ENCODE measurements around the gene PRKN.
A peak's percentile ranks its signal among the peaks of the same experiment; 100 is the strongest.

The PRKN gene

DNA sequence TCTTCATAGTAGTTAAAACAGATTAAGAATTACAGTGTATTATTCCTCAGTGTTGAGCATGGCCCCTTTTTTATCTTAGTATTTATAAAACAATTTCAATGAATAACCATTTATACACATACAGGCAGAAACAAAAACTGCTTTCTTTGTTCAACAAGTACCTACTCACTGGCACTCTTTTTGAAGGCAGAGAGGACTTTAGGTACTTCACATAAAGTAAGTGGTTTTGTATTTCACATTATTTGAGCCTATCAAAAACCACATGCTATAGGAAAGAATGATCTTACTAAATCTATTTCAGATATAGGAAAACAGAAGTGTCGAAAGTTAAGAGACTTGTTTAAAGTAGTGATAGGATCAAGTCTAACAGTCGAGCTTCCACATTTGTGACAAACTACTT lies 73.8 kb downstream of the PRKN start:
- Histone ChIP-seq H3K4me3 (ENCODE audit: insufficient read depth in 1 of 2, low read depth in 1 of 2, low read length in 2 of 2) (no peak overlapping the region), H2BK5ac (ENCODE audit: low read depth, low read length, poor library complexity, severe bottlenecking) (no peak overlapping the region), H3K27me3 (ENCODE audit: control insufficient read depth in 1 of 2, insufficient read depth in 1 of 2, low read length in 2 of 2) (no peaks in the 10 kb centered on the region), H3K4me2 (ENCODE audit: low read length, poor library complexity, severe bottlenecking) (no peak overlapping the region), H4K8ac (ENCODE audit: low read length) (no peak overlapping the region), H2AK5ac (ENCODE audit: low read length, severe bottlenecking) (no peak overlapping the region), H3K36me3 (ENCODE audit: control insufficient read depth in 1 of 2, insufficient read depth in 2 of 2, low read depth in 1 of 2, low read length in 2 of 2) (no peaks in the 10 kb centered on the region), H3K14ac (ENCODE audit: low read length in 2 of 2) (no peak overlapping the region), H4K91ac (ENCODE audit: low read length) (no peak overlapping the region), H2BK15ac (ENCODE audit: low read depth, poor library complexity, severe bottlenecking) (no peak overlapping the region), H3K4ac (ENCODE audit: low read depth in 1 of 2, low read length in 2 of 2) (no peak overlapping the region), H3K79me1 (replicated peaks; ENCODE audit: low read length, poor library complexity, severe bottlenecking) (no peaks in the 10 kb centered on the region), H2BK12ac (ENCODE audit: low read length in 2 of 2) (no peak overlapping the region), H2BK120ac (ENCODE audit: low read depth, low read length) (no peak overlapping the region), H3K4me1 (ENCODE audit: control insufficient read depth, insufficient read depth, low read depth, low read length) (no peaks in the 10 kb centered on the region), H3K18ac (ENCODE audit: low read depth in 1 of 2, low read length in 2 of 2) (no peak overlapping the region), H3K9ac (ENCODE audit: low read length) (no peak overlapping the region), H3K23ac (ENCODE audit: low read length in 2 of 2) (no peak overlapping the region), H3K9me3 (ENCODE audit: control insufficient read depth, low read length) (no peaks in the 10 kb centered on the region), H2AFZ (ENCODE audit: low read depth, low read length) (no peak overlapping the region), H3K27ac (ENCODE audit: low read length, poor library complexity, severe bottlenecking) (no peak overlapping the region)
- WGBS, result no CpG with 5 or more reads among the region's 2 CpGs
- DNase-seq, result no peak

DNA sequence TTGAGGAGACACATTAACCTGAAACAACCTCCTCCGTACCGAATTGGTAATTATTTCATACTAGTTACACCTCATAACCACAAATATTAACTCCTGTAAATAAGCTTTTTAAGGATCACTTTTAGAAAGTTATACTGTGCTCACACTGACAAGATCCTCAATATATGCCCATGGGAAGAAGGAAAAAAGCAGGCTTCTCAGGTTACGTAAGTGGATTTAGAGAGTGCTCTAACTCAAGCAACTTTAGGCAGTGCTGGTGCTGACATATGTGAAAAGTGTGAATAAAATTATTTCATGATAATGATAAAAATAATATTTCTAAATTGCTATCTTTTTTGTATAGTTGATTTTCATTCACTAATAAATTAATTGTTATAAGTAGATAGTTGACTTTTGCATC lies 76.1 kb downstream of the PRKN start:
- no peak overlapping the region for H2AK5ac ChIP-seq (ENCODE audit: low read length, severe bottlenecking)
- no peak overlapping the region for H2BK15ac ChIP-seq (ENCODE audit: low read depth, poor library complexity, severe bottlenecking)
- no peak overlapping the region for H3K9ac ChIP-seq (ENCODE audit: low read length)
- no peak overlapping the region for H2AFZ ChIP-seq (ENCODE audit: low read depth, low read length)
- H4K8ac ChIP-seq (ENCODE audit: low read length), result no peak overlapping the region
- no peaks in the 10 kb centered on the region for H3K27me3 ChIP-seq (ENCODE audit: control insufficient read depth in 1 of 2, insufficient read depth in 1 of 2, low read length in 2 of 2)
- no peaks in the 10 kb centered on the region for H3K4me1 ChIP-seq (ENCODE audit: control insufficient read depth, insufficient read depth, low read depth, low read length)
- no peak overlapping the region for H3K4me2 ChIP-seq (ENCODE audit: low read length, poor library complexity, severe bottlenecking)
- H3K23ac ChIP-seq (ENCODE audit: low read length in 2 of 2), result no peak overlapping the region
- H4K91ac ChIP-seq (ENCODE audit: low read length), result no peak overlapping the region
- no peaks in the 10 kb centered on the region for H3K36me3 ChIP-seq (ENCODE audit: control insufficient read depth in 1 of 2, insufficient read depth in 2 of 2, low read depth in 1 of 2, low read length in 2 of 2)
- H3K14ac ChIP-seq (ENCODE audit: low read length in 2 of 2), result no peak overlapping the region
- no peak overlapping the region for H2BK5ac ChIP-seq (ENCODE audit: low read depth, low read length, poor library complexity, severe bottlenecking)
- WGBS, result 75% methylated on average over 2 of the region's 3 CpGs
- H3K79me1 ChIP-seq (replicated peaks; ENCODE audit: low read length, poor library complexity, severe bottlenecking), result no peaks in the 10 kb centered on the region
- H3K27ac ChIP-seq (ENCODE audit: low read length, poor library complexity, severe bottlenecking), result no peak overlapping the region
- DNase-seq, result no peak
- H2BK12ac ChIP-seq (ENCODE audit: low read length in 2 of 2), result no peak overlapping the region
- no peaks in the 10 kb centered on the region for H3K9me3 ChIP-seq (ENCODE audit: control insufficient read depth, low read length)
- H3K4me3 ChIP-seq (ENCODE audit: insufficient read depth in 1 of 2, low read depth in 1 of 2, low read length in 2 of 2), result no peak overlapping the region
- H3K18ac ChIP-seq (ENCODE audit: low read depth in 1 of 2, low read length in 2 of 2), result no peak overlapping the region
- no peak overlapping the region for H3K4ac ChIP-seq (ENCODE audit: low read depth in 1 of 2, low read length in 2 of 2)
- H2BK120ac ChIP-seq (ENCODE audit: low read depth, low read length), result no peak overlapping the region

DNA sequence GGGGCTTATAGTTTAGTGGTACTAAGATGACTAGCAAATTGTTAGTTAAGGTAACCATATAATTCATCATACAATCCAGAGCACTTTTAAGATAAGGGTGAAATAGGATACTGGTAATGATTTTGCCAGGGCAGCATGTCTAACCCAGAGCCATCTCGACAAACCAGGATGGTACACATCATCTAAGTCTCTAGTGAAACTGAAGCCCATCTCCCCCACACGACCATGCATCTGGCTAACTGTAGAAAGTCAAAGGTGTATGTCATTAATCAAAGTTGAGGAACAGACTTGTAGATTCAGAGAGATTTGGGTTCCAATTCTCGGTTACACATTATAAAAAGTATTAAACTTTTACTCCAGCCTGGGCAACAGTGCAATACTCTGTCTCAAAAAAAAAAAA lies 78.3 kb downstream of the PRKN start:
- no peak overlapping the region for H2BK12ac ChIP-seq (ENCODE audit: low read length in 2 of 2)
- no peak overlapping the region for H2AK5ac ChIP-seq (ENCODE audit: low read length, severe bottlenecking)
- no peak overlapping the region for H2BK15ac ChIP-seq (ENCODE audit: low read depth, poor library complexity, severe bottlenecking)
- no peak overlapping the region for H2BK5ac ChIP-seq (ENCODE audit: low read depth, low read length, poor library complexity, severe bottlenecking)
- H3K9me3 ChIP-seq (ENCODE audit: control insufficient read depth, low read length), result no peaks in the 10 kb centered on the region
- H3K23ac ChIP-seq (ENCODE audit: low read length in 2 of 2), result no peak overlapping the region
- no peaks in the 10 kb centered on the region for H3K27me3 ChIP-seq (ENCODE audit: control insufficient read depth in 1 of 2, insufficient read depth in 1 of 2, low read length in 2 of 2)
- H3K36me3 ChIP-seq (ENCODE audit: control insufficient read depth in 1 of 2, insufficient read depth in 2 of 2, low read depth in 1 of 2, low read length in 2 of 2), result no peaks in the 10 kb centered on the region
- H2BK120ac ChIP-seq (ENCODE audit: low read depth, low read length), result no peak overlapping the region
- no peaks in the 10 kb centered on the region for H3K4me1 ChIP-seq (ENCODE audit: control insufficient read depth, insufficient read depth, low read depth, low read length)
- H3K4ac ChIP-seq (ENCODE audit: low read depth in 1 of 2, low read length in 2 of 2), result no peak overlapping the region
- no peak overlapping the region for H3K18ac ChIP-seq (ENCODE audit: low read depth in 1 of 2, low read length in 2 of 2)
- no peak overlapping the region for H4K8ac ChIP-seq (ENCODE audit: low read length)
- H3K4me2 ChIP-seq (ENCODE audit: low read length, poor library complexity, severe bottlenecking), result no peak overlapping the region
- no peak overlapping the region for H3K4me3 ChIP-seq (ENCODE audit: insufficient read depth in 1 of 2, low read depth in 1 of 2, low read length in 2 of 2)
- no peak overlapping the region for H3K27ac ChIP-seq (ENCODE audit: low read length, poor library complexity, severe bottlenecking)
- DNase-seq, result no peak
- H2AFZ ChIP-seq (ENCODE audit: low read depth, low read length), result no peak overlapping the region
- H3K9ac ChIP-seq (ENCODE audit: low read length), result no peak overlapping the region
- H3K79me1 ChIP-seq (replicated peaks; ENCODE audit: low read length, poor library complexity, severe bottlenecking), result no peaks in the 10 kb centered on the region
- WGBS, result no CpG with 5 or more reads among the region's 3 CpGs
- no peak overlapping the region for H4K91ac ChIP-seq (ENCODE audit: low read length)
- H3K14ac ChIP-seq (ENCODE audit: low read length in 2 of 2), result no peak overlapping the region

DNA sequence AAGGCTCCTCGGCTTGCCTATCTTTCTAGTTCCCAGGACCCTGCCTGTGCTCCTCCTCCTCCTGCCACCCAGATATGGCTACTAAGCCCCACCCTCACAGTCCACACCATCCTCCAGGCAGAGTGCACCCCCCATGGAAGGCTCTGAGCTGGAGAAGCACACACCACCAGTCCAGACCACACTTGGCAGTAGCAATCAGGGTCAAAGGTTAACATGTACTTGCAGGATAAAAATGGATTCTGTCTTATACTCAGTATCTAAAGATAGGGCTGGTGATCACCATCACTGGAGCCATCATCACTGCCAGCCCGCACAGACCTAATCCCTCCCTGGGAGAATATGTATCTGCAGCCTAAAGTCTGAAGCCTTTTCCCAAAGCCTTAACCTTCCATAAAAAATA lies 83.4 kb downstream of the PRKN start:
- Histone ChIP-seq H2BK120ac (ENCODE audit: low read depth, low read length) (no peak overlapping the region), H3K4me2 (ENCODE audit: low read length, poor library complexity, severe bottlenecking) (no peak overlapping the region), H2AK5ac (ENCODE audit: low read length, severe bottlenecking) (no peak overlapping the region), H3K4me1 (ENCODE audit: control insufficient read depth, insufficient read depth, low read depth, low read length) (peaks cover 2% of the 10 kb centered on the region), H3K23ac (ENCODE audit: low read length in 2 of 2) (no peak overlapping the region), H4K8ac (ENCODE audit: low read length) (no peak overlapping the region), H3K9ac (ENCODE audit: low read length) (no peak overlapping the region), H3K4me3 (ENCODE audit: insufficient read depth in 1 of 2, low read depth in 1 of 2, low read length in 2 of 2) (no peak overlapping the region), H3K9me3 (ENCODE audit: control insufficient read depth, low read length) (no peaks in the 10 kb centered on the region), H2AFZ (ENCODE audit: low read depth, low read length) (no peak overlapping the region), H3K27me3 (ENCODE audit: control insufficient read depth in 1 of 2, insufficient read depth in 1 of 2, low read length in 2 of 2) (no peaks in the 10 kb centered on the region), H4K91ac (ENCODE audit: low read length) (peak overlapping the region; percentile 34), H3K27ac (ENCODE audit: low read length, poor library complexity, severe bottlenecking) (no peak overlapping the region), H3K14ac (ENCODE audit: low read length in 2 of 2) (no peak overlapping the region), H2BK15ac (ENCODE audit: low read depth, poor library complexity, severe bottlenecking) (no peak overlapping the region), H3K36me3 (ENCODE audit: control insufficient read depth in 1 of 2, insufficient read depth in 2 of 2, low read depth in 1 of 2, low read length in 2 of 2) (no peaks in the 10 kb centered on the region), H3K4ac (ENCODE audit: low read depth in 1 of 2, low read length in 2 of 2) (no peak overlapping the region), H2BK12ac (ENCODE audit: low read length in 2 of 2) (no peak overlapping the region), H3K79me1 (replicated peaks; ENCODE audit: low read length, poor library complexity, severe bottlenecking) (no peaks in the 10 kb centered on the region), H3K18ac (ENCODE audit: low read depth in 1 of 2, low read length in 2 of 2) (no peak overlapping the region), H2BK5ac (ENCODE audit: low read depth, low read length, poor library complexity, severe bottlenecking) (no peak overlapping the region)
- WGBS, result 95% methylated on average over 2 of the region's 2 CpGs
- no peak for DNase-seq
